OCI-LY7 (cell line): ENCODE data around the gene FAM227B. TPM values are rescaled to one million over a fixed set of nuclear protein-coding genes. Genes with fewer than 3 reads are reported as not detected.
"Not testable (repeated sequence)": the region's sequence is repeated elsewhere in the genome, so short reads cannot be mapped to it uniquely, and the experiment has no call there.

ENCODE experiments used
- BruUV-seq: library from RNA; stranded (reverse); fragments of 400-500 nt; replicated peaks from 2 replicates; lab custom pipeline; 2021; lab: Mats Ljungman, UMichigan
- CTCF ChIA-PET: fragments of 300-600 bp; sonication (Branson Sonifier 250); formaldehyde crosslinking; loops from one replicate; lab custom pipeline; 2022; ENCODE audit warnings: antibody characterized with exemption; ENCODE audit not compliant: unreplicated experiment; lab: Charles Lee
- POLR2A ChIA-PET: fragments of 300-600 bp; sonication (Branson Sonifier 250); formaldehyde crosslinking; loops from one replicate; lab custom pipeline; 2022; ENCODE audit warnings: antibody characterized with exemption; lab: Charles Lee
- DNase-seq: peaks from one replicate; pipeline ENCODE4 v3.0.0-alpha.2; 2015; ENCODE audit warnings: low spot score
- H2AFZ ChIP-seq: fragments of 200-600 bp; sonication (generic), shearing (Covaris generic); 2 replicates; pipeline ENCODE4 v1.6.1; 2014; ENCODE audit warnings: mild to moderate bottlenecking, antibody characterized with exemption, low read length, moderate library complexity
- H3K27ac ChIP-seq: fragments of 200-600 bp; sonication (generic); 2 replicates; pipeline ENCODE4 v1.5.1; 2014; ENCODE audit warnings: mixed run types, low read depth, mild to moderate bottlenecking, moderate library complexity, low read length, inconsistent platforms; ENCODE audit not compliant: poor library complexity, severe bottlenecking
- H3K36me3 ChIP-seq: fragments of 200-600 bp; sonication (generic); 2 replicates; pipeline ENCODE4 v1.6.1; 2014; ENCODE audit warnings: mild to moderate bottlenecking, antibody characterized with exemption, low read length, moderate library complexity, mixed read lengths; ENCODE audit not compliant: insufficient read depth
- H3K4me1 ChIP-seq: fragments of 200-600 bp; sonication (generic); 2 replicates; pipeline ENCODE4 v1.5.1; 2014; ENCODE audit warnings: mild to moderate bottlenecking, low read length; ENCODE audit not compliant: insufficient read depth, poor library complexity, severe bottlenecking
- H3K4me2 ChIP-seq: fragments of 200-600 bp; sonication (generic); 2 replicates; pipeline ENCODE4 v1.6.1; 2014; ENCODE audit warnings: mild to moderate bottlenecking, low read length
- H3K4me3 ChIP-seq: fragments of 200-600 bp; sonication (generic); 2 replicates; pipeline ENCODE4 v1.5.1; 2014; ENCODE audit warnings: mild to moderate bottlenecking, low read depth, low read length; ENCODE audit not compliant: poor library complexity, severe bottlenecking
- H3K79me2 ChIP-seq: fragments of 200-600 bp; sonication (generic); 2 replicates; pipeline ENCODE4 v1.6.1; 2016; ENCODE audit warnings: low read depth, mild to moderate bottlenecking, low read length, moderate library complexity, mixed read lengths; ENCODE audit not compliant: insufficient read depth
- H3K9me2 ChIP-seq: fragments of 200-600 bp; sonication (generic); 2 replicates; pipeline ENCODE4 v1.6.1; 2016; ENCODE audit warnings: mild to moderate bottlenecking, low read length, mixed read lengths; ENCODE audit not compliant: insufficient read depth
- H3K9me3 ChIP-seq: fragments of 200-600 bp; sonication (generic); 2 replicates; pipeline ENCODE4 v1.6.1; 2014; ENCODE audit warnings: mild to moderate bottlenecking, mixed run types, low read length, mixed read lengths
- H4K20me1 ChIP-seq: fragments of 200-600 bp; sonication (generic); 2 replicates; pipeline ENCODE4 v1.6.1; 2014; ENCODE audit warnings: mild to moderate bottlenecking, antibody characterized with exemption, low read length, moderate library complexity, mixed read lengths; ENCODE audit not compliant: insufficient read depth
- CTCF ChIP-seq: fragments of 200-600 bp; sonication (generic); conservative IDR thresholded peaks from 2 replicates; pipeline ENCODE4 v1.5.1; 2014; ENCODE audit warnings: mild to moderate bottlenecking, antibody characterized with exemption, low read length, moderate library complexity, mixed read lengths
- EZH2phosphoT487 ChIP-seq: fragments of 200-600 bp; sonication (generic); IDR thresholded peaks from 2 replicates; pipeline ENCODE4 v1.6.1; 2018; ENCODE audit warnings: low read depth, borderline replicate concordance, mild to moderate bottlenecking, mixed run types, antibody characterized with exemption, low read length, moderate library complexity, mixed read lengths
- intact Hi-C: fragments of 100-400 bp; cut with micrococcal nuclease; formaldehyde crosslinking; loops from one replicate; pipeline ENCODE4 v1.10.0; 2022; ENCODE audit not compliant: unreplicated experiment
- total RNA-seq, 2 experiments: library from RNA; depleted of rRNA in 1 of 2; stranded (reverse); fragments of >200 nt in 1 of 2; shearing (Covaris generic) in 1 of 2; gene quantifications; 2 replicates each; pipeline ENCODE4 v1.2.3, GENCODE V29; 2014 to 2022

FAM227B gene
- total RNA-seq, 2 experiments from 2014 or later, result 2.9 to 6.2 TPM

DNA sequence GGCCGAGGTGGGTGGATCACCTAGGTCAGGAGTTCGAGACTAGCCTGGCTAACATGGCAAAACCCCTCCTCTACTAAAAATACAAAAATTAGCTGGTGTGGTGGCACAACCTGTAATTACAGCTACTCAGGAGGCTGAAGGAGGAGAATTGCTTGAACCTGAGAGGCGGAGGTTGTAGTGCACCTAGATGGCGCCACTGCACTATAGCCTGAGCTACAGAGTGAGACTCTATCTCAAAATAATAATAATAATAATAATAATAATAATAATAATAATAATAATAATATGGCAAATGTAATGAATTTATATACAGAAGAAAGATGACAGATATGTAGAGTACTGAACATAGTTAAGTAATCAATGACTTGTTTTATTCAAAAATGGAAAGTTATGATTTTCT, 149.4 kb downstream of the FAM227B start:
- POLR2A ChIA-PET, H3K36me3 ChIP-seq, CTCF ChIA-PET, intact Hi-C loops, H3K9me3 ChIP-seq, H3K9me2 ChIP-seq, H3K4me1 ChIP-seq, H3K4me3 ChIP-seq, BruUV-seq, H3K4me2 ChIP-seq, H2AFZ ChIP-seq, H3K79me2 ChIP-seq, H3K27ac ChIP-seq, H4K20me1 ChIP-seq: not testable (repeated sequence)
- peak; percentile 16 for DNase-seq
- peak; percentile 71 for TF ChIP-seq CTCF

- ChIA-PET CTCF (no interaction called here), POLR2A (no interaction called here)
- no peaks in the 10 kb centered on the region for H3K36me3 ChIP-seq
- H3K27ac ChIP-seq, result no peak overlapping the region
- H3K4me1 ChIP-seq, result no peaks in the 10 kb centered on the region
- BruUV-seq, result no TSS peak
- no peaks in the 10 kb centered on the region for H3K9me2 ChIP-seq
- H3K9me3 ChIP-seq, result no peaks in the 10 kb centered on the region
- intact Hi-C loops, result no loop called here
- H4K20me1 ChIP-seq, result no peaks in the 10 kb centered on the region
- no peak for DNase-seq
- H3K4me2 ChIP-seq, result no peak overlapping the region
- H2AFZ ChIP-seq, result no peak overlapping the region
- H3K4me3 ChIP-seq, result no peak overlapping the region
- H3K79me2 ChIP-seq, result no peaks in the 10 kb centered on the region
- no peak for TF ChIP-seq EZH2phosphoT487
These were observed 152.2 kb downstream of the FAM227B start for GRCh38 chr15:49468481-49468839.

DNA sequence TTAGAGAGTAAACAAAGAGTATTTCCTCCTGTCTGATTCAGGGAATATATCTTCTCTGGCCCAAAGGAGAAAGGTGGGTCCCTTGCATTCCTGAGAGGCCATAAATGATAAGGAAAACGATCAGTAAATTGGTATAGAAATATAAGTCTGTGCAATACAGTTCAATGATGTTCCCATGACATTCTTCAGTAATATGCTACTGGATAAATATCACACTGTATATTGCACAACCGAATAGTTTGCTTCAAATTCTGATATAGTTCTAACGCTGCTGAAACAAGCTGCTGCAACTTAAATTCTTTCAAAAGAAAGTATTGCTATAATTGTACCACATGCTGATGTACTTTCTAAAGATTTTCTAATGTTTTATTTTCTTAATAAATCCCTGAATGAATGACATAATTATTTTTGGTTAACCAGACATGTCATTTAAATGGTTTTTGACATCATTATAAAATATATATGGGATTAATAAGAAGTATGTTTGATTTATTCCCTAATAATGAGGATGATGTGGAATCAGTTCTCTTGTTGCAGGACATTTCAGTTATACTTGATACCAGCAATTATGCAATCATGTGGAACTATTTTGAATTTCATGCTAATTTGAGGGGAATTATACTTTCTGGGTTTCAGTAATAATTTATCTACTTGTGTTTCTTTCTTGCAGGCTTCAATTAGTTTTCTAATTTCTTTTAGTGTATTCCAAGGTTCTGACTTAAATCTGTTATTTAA, 152.7 kb downstream of the FAM227B start:
- H3K27ac ChIP-seq, result no peak overlapping the region
- H3K79me2 ChIP-seq, result no peaks in the 10 kb centered on the region
- H3K36me3 ChIP-seq, result no peaks in the 10 kb centered on the region
- H3K9me2 ChIP-seq, result no peaks in the 10 kb centered on the region
- H3K4me1 ChIP-seq, result no peaks in the 10 kb centered on the region
- H3K4me2 ChIP-seq, result no peak overlapping the region
- ChIA-PET POLR2A (no interaction called here), CTCF (no interaction called here)
- no peak overlapping the region for H3K4me3 ChIP-seq
- no TSS peak for BruUV-seq
- DNase-seq, result no peak
- no peak for TF ChIP-seq EZH2phosphoT487
- no peak for TF ChIP-seq CTCF
- H3K9me3 ChIP-seq, result no peaks in the 10 kb centered on the region
- intact Hi-C loops, result no loop called here
- no peaks in the 10 kb centered on the region for H4K20me1 ChIP-seq
- H2AFZ ChIP-seq, result no peak overlapping the region
